Panc1 (cell line): ENCODE results near the gene SCLY. TPM values are rescaled to one million over a fixed set of nuclear protein-coding genes. Genes with fewer than 3 reads are reported as not detected.

Experiments used
- ATAC-seq: fragments of 200-7000 bp; cut with Tn5 transposase; 2 replicates; pipeline ENCODE4 v1.9.1; 2020; ENCODE audit warnings: mild to moderate bottlenecking, moderate library complexity
- BruUV-seq: library from RNA; stranded (reverse); fragments of 400-500 nt; replicated peaks from 2 replicates; lab custom pipeline; 2021; lab: Mats Ljungman, UMichigan
- CTCF ChIA-PET: fragments of 300-600 bp; sonication (Branson Sonifier 250); formaldehyde crosslinking; loops from one replicate; lab custom pipeline; 2022; ENCODE audit warnings: antibody characterized with exemption; lab: Charles Lee
- POLR2A ChIA-PET: fragments of 300-600 bp; sonication (Branson Sonifier 250); formaldehyde crosslinking; loops from one replicate; lab custom pipeline; 2022; ENCODE audit warnings: antibody characterized with exemption; lab: Charles Lee
- DNase-seq: peaks from one replicate; pipeline ENCODE4 v3.0.0-alpha.2; 2010; ENCODE audit warnings: low read depth, low spot score
- H3K27ac ChIP-seq: 2 replicates; pipeline ENCODE4 v1.5.1; 2011; ENCODE audit warnings: mild to moderate bottlenecking, low read length, inconsistent platforms
- H3K27me3 ChIP-seq: fragments of 200-500 bp; sonication (Bioruptor generic); 2 replicates; pipeline ENCODE4 v1.6.0; 2014; ENCODE audit warnings: low read length, inconsistent platforms; ENCODE audit not compliant: control insufficient read depth, insufficient read depth
- H3K36me3 ChIP-seq: fragments of 200-500 bp; sonication (Bioruptor generic); 2 replicates; pipeline ENCODE4 v1.5.1; 2014; ENCODE audit warnings: inconsistent platforms, mild to moderate bottlenecking, low read length, moderate library complexity; ENCODE audit not compliant: control insufficient read depth, insufficient read depth
- H3K4me1 ChIP-seq: 2 replicates; pipeline ENCODE4 v1.5.1; 2011; ENCODE audit warnings: inconsistent platforms, mild to moderate bottlenecking, low read length, moderate library complexity; ENCODE audit not compliant: control insufficient read depth, insufficient read depth
- H3K4me3 ChIP-seq, 2 experiments: 2 replicates each; pipeline ENCODE4 v1.5.1; 2011 to 2012; ENCODE audit warnings: low read depth in 2 of 2, low read length in 2 of 2, mild to moderate bottlenecking in 2 of 2, inconsistent platforms in 1 of 2, moderate library complexity in 1 of 2
- H3K9me3 ChIP-seq: fragments of 200-500 bp; sonication (Bioruptor generic); 2 replicates; pipeline ENCODE4 v1.5.1; 2014; ENCODE audit warnings: low read depth, mild to moderate bottlenecking, inconsistent platforms, low read length, moderate library complexity; ENCODE audit not compliant: control insufficient read depth, insufficient read depth
- POLR2AphosphoS5 ChIP-seq: IDR thresholded peaks from 2 replicates; pipeline ENCODE4 v1.6.1; 2012; ENCODE audit warnings: mild to moderate bottlenecking, low read depth, low read length, moderate library complexity
- REST ChIP-seq, 2 experiments: IDR thresholded peaks; 2 replicates each; pipeline ENCODE4 v1.6.1; 2011 to 2012; ENCODE audit warnings: low read depth in 2 of 2, control low read depth in 1 of 2, low read length in 1 of 2, mild to moderate bottlenecking in 1 of 2, moderate library complexity in 1 of 2; ENCODE audit not compliant: insufficient read depth in 1 of 2
- SIN3A ChIP-seq: IDR thresholded peaks from 2 replicates; pipeline ENCODE4 v1.6.1; 2012; ENCODE audit warnings: low read depth, mild to moderate bottlenecking, low read length, moderate library complexity, borderline replicate concordance; ENCODE audit not compliant: insufficient read depth
- TCF7L2 ChIP-seq: IDR thresholded peaks from 2 replicates; pipeline ENCODE4 v1.6.1; 2011; ENCODE audit warnings: mild to moderate bottlenecking, low read depth, low read length, inconsistent platforms
- in situ Hi-C: cut with HindIII; loops from 2 replicates; pipeline ENCODE4 v1.10.0; 2016; ENCODE audit warnings: low sequenced_read_pairs, low pct_unique_long_range_greater_than_20kb
- intact Hi-C: fragments of 100-400 bp; cut with micrococcal nuclease; formaldehyde crosslinking; loops from one replicate; pipeline ENCODE4 v1.10.0; 2022; ENCODE audit not compliant: unreplicated experiment
- total RNA-seq: library from RNA; stranded (reverse); gene quantifications from one replicate; pipeline ENCODE4 v1.2.1, GENCODE V29; 2021; ENCODE audit not compliant: unreplicated experiment
- TF ChIP-seq, protein P1 (sequence below): fragments of 450-650 bp; IDR thresholded peaks from 2 replicates; pipeline ENCODE4 v1.5.1; 2017; ENCODE audit warnings: mild to moderate bottlenecking

Gene SCLY
- total RNA-seq, 1 experiment from 2014 or later, result 31.4 TPM

GRCh38 chr2:238136820-238137537, 76.2 kb downstream of the SCLY start:
- Histone ChIP-seq H3K4me1 (peaks cover 16% of the 10 kb centered on the region), H3K27me3 (no peaks in the 10 kb centered on the region), H3K27ac (no peak overlapping the region), H3K9me3 (no peaks in the 10 kb centered on the region), H3K36me3 (no peaks in the 10 kb centered on the region), H3K4me3 (no peak overlapping the region)
- no TSS peak for BruUV-seq
- ChIA-PET POLR2A (interaction anchor here (0.6 kb wide), 1 partner anchor 231 kb away, joined by 7 read pairs; no protein-coding TSS in a partner anchor), CTCF (interaction anchor here (1.6 kb wide), 1 partner anchor 9 kb away, joined by 6 read pairs; no protein-coding TSS in a partner anchor)
- intact Hi-C loops (no loop called here), in situ Hi-C loops (no loop called here)
- no peak for ATAC-seq
- no peak for DNase-seq
- TF ChIP-seq, protein P1, sequence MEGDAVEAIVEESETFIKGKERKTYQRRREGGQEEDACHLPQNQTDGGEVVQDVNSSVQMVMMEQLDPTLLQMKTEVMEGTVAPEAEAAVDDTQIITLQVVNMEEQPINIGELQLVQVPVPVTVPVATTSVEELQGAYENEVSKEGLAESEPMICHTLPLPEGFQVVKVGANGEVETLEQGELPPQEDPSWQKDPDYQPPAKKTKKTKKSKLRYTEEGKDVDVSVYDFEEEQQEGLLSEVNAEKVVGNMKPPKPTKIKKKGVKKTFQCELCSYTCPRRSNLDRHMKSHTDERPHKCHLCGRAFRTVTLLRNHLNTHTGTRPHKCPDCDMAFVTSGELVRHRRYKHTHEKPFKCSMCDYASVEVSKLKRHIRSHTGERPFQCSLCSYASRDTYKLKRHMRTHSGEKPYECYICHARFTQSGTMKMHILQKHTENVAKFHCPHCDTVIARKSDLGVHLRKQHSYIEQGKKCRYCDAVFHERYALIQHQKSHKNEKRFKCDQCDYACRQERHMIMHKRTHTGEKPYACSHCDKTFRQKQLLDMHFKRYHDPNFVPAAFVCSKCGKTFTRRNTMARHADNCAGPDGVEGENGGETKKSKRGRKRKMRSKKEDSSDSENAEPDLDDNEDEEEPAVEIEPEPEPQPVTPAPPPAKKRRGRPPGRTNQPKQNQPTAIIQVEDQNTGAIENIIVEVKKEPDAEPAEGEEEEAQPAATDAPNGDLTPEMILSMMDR, result no peak
- no peak for TF ChIP-seq TCF7L2
- no peak for TF ChIP-seq POLR2AphosphoS5
- TF ChIP-seq SIN3A, result no peak
- TF ChIP-seq REST (IDR thresholded peaks at IDR 0.05; ENCODE audit: insufficient read depth in 1 of 2, low read depth in 2 of 2, low read length in 1 of 2), result no peak

DNA sequence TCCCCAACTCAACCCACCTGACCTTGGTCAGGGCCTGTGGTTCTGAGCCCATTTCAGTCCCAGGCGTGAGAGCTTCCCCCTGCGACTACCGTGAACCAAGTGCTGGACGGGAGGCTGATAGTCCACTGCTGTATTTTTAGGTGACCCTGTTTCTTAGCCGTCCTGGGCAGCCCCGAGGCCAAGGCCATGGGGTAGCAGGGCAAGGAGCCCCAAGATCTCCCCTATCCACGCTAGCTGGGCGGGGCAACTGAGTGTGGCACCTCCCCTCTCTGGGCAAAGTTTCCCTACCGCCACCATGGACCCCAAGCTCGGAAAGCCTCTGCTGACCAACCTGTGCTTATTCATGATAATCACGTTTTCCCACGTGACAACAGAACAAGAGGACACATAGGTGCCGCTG, 77.1 kb downstream of the SCLY start:
- ATAC-seq, result no peak
- no peaks in the 10 kb centered on the region for H3K9me3 ChIP-seq
- ChIA-PET POLR2A (interaction anchor here (0.6 kb wide), 1 partner anchor 232 kb away, joined by 7 read pairs; no protein-coding TSS in a partner anchor), CTCF (interaction anchor here (0.6 to 1.6 kb wide), 2 partner anchors 10 to 36 kb away, joined by 6 to 7 read pairs; no protein-coding TSS in a partner anchor)
- DNase-seq, result no peak
- BruUV-seq, result no TSS peak
- TF ChIP-seq TCF7L2 (no peak), REST (IDR thresholded peaks at IDR 0.05; ENCODE audit: insufficient read depth in 1 of 2, low read depth in 2 of 2, low read length in 1 of 2) (no peak), SIN3A (no peak), POLR2AphosphoS5 (no peak)
- TF ChIP-seq, protein P1, result no peak
- H3K4me3 ChIP-seq, result no peak overlapping the region
- no peaks in the 10 kb centered on the region for H3K36me3 ChIP-seq
- in situ Hi-C loops (no loop called here), intact Hi-C loops (no loop called here)
- H3K4me1 ChIP-seq, result peaks cover 25% of the 10 kb centered on the region
- no peak overlapping the region for H3K27ac ChIP-seq
- H3K27me3 ChIP-seq, result no peaks in the 10 kb centered on the region
